Middle frontal gyrus (tissue), 1 donor: ENCODE measurements around the gene HBQ1.
"Not testable (repeated sequence)": the region's sequence is repeated elsewhere in the genome, so short reads cannot be mapped to it uniquely, and the experiment has no call there.

ENCODE experiments used
- DNase-seq: peaks from one replicate; pipeline ENCODE4 v3.0.0-alpha.2; 2015; ENCODE audit warnings: low spot score; ENCODE audit errors: extremely low spot score

The HBQ1 gene

DNA sequence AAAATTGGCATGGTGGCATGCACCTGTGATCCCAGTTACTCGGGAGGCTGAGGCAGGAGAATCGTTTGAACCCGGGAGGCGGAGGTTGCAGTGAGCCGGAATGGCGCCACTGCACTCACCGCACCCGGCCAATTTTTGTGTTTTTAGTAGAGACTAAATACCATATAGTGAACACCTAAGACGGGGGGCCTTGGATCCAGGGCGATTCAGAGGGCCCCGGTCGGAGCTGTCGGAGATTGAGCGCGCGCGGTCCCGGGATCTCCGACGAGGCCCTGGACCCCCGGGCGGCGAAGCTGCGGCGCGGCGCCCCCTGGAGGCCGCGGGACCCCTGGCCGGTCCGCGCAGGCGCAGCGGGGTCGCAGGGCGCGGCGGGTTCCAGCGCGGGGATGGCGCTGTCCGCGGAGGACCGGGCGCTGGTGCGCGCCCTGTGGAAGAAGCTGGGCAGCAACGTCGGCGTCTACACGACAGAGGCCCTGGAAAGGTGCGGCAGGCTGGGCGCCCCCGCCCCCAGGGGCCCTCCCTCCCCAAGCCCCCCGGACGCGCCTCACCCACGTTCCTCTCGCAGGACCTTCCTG, at the start of gene HBQ1:
HBQ1 (plus strand) TSS at position 359 of the 575 bp plus-strand sequence; CDS start at position 387, 28 bp downstream.
- no peak for DNase-seq

DNA sequence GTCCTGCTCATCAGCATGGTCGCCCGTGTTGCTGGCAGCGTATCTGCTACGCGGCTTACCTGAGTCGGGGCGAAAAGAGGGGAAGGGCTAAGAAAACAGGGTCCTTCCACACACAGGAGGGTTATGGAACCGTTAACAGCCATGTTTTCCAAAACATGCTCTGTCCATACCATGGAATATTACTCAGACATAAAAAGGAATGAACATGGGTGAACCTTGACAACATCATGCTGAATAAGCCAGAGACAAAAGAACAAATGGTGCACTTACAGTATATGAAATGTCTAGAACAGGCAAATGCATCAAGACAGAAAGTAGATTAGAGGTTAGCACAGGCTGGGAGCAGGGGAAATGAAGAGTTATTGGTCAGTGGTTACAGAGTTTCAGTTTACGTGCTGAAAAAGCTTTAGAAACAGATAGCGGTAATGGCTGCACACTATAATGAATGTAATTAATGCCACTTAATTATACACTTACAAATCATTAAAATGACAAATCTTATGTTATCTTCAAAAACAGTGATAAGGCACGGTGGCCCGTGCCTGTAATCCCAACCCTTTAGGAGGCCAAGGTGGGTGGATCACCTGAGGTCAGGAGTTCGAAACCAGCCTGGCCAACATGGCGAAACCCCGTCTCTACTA, 49.6 kb upstream of the HBQ1 start:
- DNase-seq = no peak

DNA sequence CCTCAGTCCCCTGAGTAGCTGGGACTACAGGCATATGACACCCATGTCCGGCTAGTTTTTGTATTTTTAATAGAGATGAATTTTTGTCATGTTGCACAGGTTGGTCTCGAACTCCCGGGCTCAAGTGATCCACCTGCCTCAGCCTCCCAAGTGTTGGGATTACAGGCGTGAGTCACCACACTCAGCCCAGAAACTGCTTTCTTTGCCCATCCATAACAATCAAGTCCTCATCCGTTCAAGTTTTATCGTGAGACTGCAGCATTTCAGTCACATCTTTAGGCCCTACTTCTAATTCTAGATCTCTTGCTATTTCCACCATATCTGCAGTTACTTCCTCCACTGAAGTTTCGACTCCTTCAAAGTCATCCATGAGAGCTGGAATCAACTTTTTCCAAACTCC, 48.1 kb upstream of the HBQ1 start:
- DNase-seq = no peak

- no peak for DNase-seq
These were observed 46.5 kb upstream of the HBQ1 start for GRCh38 chr16:133716-134115.

DNA sequence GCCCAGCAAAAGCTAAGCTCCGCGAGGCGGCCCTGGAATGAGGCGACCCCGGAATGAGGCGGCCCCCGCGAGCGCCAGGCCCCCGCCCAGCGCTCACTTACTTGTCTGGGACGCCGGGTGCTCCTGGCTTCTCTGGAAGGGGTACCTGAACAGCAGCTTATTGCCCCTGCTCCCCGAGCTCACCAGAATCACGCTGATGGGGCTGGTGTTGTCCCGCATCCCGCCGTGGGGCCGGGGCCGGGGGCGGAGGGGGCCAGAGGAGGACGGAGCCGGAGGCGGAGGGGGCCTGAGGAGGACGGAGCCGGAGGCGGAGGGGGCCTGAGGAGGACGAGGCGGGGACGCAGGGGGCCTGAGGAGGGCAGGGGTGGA, 42.2 kb upstream of the HBQ1 start:
- no peak for DNase-seq

DNA sequence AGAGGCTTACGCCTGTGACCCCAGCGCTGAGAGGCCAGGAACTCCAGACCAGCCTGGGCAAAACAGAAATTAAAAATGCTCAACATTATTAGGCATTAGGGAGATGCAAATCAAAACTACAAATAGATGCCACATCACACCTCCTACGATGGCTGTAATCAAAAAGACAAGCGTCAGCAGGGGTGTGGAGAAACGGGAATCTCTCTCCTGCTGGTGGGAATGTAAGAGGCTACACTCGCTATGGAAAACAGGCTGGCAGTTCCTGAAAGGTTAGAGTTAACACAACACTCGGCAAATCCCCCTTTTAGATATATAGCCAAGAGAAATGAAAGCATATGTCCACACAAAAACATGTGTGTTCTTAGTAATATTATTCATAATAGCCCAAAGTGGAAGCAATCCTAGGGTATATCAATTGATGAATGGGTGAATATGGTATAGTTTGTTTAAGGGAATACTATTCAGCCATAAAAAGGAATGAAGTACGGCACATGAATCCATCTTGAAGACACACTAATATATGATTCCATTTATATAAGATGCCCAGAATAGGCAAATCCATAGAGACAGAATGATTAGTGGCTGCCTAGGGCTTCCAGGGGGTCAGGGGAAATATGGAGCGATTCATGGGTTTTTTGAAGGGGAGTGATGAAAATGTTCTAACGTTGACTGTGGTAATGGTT, 39.9 kb upstream of the HBQ1 start:
- DNase-seq = no peak

GRCh38 chr16:142405-142967, 37.8 kb upstream of the HBQ1 start:
- no peak for DNase-seq

DNA sequence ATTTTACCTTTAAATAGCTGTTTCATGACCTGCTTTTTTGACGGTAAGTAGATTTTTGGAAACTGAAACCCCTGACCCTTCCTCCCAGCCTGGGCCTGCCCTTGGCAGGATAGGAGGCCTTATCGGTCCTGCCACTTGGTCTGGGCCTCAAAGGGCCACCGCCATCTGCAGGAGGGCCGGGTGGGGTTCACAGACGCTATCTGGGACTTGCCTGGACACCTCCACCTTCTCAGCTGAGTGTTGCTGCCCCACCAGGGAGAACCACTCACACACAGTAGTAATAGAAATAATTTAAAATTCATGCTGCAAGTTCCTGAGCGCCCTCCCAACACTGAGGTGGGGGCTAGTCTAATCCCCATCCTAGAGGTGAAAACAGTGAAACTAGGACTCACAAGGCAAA, 37.2 kb upstream of the HBQ1 start:
- DNase-seq = no peak

DNA sequence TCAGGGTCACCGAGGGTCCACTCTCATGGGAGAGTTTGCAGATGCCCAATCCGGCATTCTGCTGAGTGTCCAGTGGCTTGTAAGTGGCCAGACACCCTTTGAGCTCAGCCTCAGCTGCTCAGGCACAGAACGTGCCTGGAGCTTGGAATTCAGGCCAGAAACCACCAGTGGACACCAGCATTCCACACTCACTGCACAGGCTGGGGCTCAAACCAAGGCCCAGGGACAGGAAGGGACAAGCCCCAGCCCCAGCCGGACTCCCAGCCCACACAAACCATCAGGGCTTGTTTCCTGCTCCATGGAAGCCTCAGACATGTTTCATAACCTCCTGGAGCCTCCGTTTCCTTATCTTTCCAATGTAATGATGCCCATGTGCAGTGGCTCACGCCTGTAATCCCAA, 36.8 kb upstream of the HBQ1 start:
- DNase-seq = no peak

DNA sequence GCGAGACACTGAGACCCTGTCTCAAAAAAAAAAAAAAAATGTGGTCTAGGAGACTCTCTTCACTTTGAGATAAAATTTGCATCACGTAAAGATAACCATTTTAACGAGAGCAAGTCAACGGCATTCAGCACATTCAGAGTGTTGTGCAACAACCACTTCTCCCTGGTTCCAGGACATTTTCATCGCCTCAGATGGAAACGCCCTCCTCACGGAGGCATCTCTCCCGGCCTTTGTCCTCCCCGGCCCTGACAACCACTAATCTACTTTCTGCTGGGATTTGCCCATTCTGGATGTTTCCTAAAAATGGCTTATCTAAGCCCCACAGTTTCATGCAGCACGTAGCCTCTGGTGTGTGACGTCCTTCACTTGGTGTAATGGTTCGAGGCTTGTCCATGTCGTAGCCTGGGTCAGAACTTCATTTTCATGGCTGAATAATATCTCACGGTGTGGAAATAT, 35.4 kb upstream of the HBQ1 start:
- DNase-seq = no peak

- no peak for DNase-seq
These were observed 33.6 kb upstream of the HBQ1 start for GRCh38 chr16:146646-147045.

DNA sequence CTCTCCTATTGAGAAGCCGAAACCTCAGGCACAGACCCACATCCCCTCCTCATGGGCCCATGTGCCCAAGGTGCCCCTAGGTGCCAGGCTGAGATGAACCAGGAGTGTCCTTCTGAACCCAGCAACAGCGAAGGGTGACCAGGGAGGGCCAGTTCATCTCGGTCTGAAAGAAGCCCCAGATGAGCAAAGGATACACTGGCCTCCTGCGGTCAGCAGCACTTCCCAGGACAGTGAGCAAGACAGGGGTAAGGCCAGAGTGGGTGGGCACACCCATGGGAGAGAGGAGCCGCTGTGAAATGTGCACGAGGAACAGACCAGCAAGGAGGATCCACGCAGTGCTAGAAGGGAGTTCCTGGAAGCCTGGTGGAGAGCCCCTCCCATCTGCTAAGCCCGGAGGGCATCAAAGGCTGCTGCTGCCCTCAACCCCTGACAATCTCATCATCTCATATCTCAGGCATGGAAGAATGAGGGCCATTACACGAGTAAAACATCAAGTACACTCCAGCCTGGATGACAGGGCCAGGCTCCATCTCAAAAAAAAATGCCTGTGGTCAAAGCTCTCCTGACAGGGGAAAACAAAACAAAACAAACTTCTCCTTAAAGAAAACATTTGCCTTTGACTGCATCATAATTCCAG, 31.1 kb upstream of the HBQ1 start:
- DNase-seq = no peak

GRCh38 chr16:152141-153128, 27.8 kb upstream of the HBQ1 start, which contains the start of gene HBZ:
Gene HBZ (plus strand): TSS chr16:152644. CDS start chr16:152910, 266 bp downstream.
- DNase-seq = no peak

DNA sequence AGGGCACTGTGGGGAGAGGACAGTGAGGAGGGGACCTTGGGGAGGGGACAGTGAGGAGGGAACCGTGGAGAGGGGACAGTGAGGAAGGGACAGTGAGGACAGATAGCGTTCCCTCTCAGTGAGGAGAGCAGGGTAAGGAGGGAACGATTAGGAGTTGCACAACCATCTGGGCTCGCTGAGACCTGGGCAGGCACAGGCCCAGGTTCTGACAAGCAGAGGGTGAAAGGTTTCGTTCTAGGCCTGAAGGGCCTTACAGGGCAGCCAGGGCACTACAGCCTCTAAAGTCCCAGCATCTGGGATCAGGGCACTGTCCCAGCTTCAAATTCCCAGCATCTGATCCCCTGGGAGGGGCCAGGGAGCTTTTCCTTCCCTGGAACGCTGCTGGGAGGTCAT, 27.1 kb upstream of the HBQ1 start:
- not testable (repeated sequence) for DNase-seq

DNA sequence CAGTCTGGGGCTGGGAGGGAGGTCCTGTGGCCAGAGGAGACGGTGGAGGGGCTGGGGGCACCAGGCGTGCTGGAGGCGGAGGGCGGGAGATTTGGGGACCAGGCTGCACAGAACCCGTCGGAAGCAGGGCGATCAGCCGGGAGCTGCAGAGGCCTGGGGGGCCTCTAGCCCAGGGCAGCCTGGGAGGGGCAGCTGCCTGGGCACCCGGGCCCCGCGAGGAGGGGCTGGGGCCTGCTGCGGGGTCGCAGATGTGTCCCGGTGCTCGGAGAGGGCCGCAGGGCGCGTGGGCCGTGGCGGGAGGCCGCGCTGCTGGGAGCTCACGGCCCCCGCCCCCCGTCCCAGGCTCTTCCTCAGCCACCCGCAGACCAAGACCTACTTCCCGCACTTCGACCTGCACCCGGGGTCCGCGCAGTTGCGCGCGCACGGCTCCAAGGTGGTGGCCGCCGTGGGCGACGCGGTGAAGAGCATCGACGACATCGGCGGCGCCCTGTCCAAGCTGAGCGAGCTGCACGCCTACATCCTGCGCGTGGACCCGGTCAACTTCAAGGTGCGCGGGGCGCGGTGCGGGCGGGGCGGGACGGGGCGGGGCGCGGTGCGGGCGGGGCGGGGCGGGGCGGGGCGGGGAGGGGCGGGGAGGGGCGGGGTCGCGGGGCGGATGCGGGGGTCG, 26.6 kb upstream of the HBQ1 start:
- not testable (repeated sequence) for DNase-seq

- no peak for DNase-seq
These were observed 25.8 kb upstream of the HBQ1 start for GRCh38 chr16:154217-155030.

- no peak for DNase-seq
These were observed 25.2 kb upstream of the HBQ1 start for GRCh38 chr16:155031-155398.

GRCh38 chr16:159136-159849, 21.0 kb upstream of the HBQ1 start:
- DNase-seq = no peak

DNA sequence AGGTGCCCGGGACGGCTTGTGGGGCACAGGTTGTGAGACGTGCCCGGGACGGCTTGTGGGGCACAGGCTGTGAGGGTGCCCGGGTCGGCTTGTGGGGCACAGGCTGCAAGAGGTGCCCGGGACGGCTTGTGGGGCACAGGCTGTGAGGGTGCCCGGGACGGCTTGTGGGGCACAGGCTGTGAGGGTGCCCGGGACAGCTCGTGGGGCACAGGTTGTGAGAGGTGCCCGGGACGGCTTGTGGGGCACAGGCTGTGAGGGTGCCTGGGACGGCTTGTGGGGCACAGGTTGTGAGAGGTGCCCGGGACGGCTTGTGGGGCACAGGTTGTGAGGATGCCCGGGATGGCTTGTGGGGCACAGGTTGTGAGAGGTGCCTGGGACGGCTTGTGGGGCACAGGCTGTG, 20.0 kb upstream of the HBQ1 start:
- DNase-seq = not testable (repeated sequence)
